ENCODE results near the gene GOLPH3.
A peak's percentile ranks its signal among the peaks of the same experiment; 100 is the strongest.

The GOLPH3 gene

GRCh38 chr5:32170303-32171151, 3.6 kb downstream of the GOLPH3 start:
- no peak for DNase-seq

DNA sequence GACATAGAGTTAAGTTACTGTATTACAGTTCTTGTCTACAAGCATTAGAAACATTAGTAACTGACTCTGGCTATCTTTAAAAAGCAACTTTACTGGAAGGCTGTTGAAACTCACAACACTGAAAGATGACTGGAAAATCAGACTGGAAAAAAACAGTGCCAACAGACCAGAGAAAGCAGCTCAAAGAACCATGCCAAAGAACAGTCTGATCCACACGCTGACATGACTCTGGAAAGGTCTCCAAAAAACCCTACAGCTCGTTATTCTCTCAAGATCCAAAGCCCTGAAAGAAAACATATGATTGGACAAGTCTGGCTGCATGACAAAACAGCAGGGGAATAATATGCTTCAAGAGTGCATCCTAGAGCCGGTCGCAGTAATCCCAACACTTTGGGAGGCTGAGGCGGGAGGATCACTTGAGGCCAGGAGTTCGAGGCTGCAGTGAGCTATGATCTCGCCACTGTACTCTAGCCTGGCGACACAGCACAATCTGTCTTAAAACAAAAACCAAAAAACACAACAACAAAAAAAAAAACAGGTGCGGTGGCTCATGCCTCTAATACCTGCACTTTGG, 5.6 kb downstream of the GOLPH3 start:
- DNase-seq, result no peak

DNA sequence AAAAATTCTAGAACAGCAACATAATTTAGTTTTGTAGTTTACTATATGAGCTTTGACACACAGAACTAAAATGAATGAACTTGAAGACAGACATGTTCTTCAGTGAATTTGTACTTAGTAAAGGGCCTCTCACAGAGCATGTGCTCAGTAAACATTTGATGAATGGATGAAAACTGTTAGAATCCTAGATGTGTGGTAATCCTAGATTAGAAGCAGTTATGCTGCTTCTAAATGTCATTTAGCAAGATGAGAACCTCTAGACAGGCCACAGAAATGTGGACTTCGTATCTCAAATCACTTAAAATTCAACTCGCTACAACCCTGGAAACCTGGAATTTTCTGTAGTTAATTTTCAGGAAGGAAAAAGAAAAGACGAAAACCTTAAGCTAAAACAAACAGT, 8.5 kb downstream of the GOLPH3 start:
- no peak for DNase-seq

DNA sequence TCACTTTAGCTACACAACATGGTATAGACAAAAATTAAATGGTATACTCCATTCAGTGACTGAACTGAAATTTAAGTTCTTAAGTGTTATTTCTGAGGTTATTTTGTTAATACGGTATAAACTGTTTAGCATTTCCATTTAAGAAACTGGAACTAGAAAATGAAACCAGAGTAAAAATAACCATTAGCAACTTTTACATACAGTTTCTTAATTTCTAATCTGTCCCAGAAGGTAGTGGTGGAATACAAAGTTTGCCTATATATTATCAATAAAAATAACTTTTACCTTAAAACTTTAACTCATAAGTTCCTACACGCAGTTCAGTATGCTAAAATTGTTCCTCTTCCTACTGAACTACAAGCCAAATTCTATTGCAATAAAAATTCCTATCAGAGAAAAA, 10.3 kb downstream of the GOLPH3 start:
- no peak for DNase-seq

DNA sequence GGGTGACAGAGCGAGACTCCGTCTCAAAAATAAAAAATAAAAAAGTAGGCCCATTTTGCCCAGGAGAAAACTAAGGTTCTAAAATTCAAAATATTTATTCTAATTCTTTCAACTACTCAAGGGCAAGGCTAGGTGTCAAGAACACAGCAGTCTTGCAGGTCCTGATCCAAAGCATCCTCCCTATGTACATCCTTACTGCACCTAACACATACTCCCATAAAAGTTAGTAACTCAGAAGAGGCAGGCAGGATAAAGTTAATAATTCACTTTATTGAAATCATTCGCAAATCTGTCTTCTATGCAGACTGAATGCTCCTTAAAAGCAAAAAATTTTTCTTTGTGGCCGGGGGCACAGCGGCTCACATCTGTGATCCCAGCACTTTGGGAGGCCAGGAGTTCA, 11.1 kb downstream of the GOLPH3 start:
- DNase-seq, result no peak

GRCh38 chr5:32160228-32160627, 13.9 kb downstream of the GOLPH3 start:
- DNase-seq, result no peak

- DNase-seq, result no peak
Observed at GRCh38 chr5:32159328-32160072, 14.6 kb downstream of the GOLPH3 start.

DNA sequence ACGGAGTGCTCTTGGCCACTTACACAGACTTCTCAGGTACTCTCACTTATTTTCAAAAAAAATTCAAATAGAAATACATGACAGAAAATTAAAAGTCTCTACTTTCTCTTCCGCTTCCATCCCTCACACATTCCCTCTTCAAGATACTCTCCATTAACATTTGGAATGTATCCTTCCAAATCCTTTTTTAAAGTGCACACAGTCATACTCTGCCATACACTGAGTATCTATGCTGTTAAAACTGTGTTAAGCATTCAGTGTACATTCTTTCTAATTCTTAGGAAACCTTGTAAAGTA, 15.5 kb downstream of the GOLPH3 start:
- no peak for DNase-seq

DNA sequence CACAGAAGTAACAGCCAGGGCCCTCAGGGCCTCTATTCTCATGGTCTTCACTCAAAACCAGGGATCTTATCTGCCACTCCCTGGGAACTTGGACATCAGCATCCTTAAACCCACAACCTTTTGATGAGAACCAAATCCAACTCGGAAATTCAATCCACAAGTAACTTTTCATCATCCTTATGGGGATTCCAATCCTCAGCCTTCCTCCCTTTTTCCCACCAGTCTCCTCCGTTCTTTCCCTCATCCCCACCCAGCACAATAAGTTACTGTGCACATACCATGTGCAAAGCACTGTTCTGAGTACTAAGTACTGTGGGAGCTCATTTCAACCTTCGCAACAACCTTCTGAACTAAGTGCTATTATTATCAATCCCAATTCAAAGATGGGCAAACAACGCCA, 17.0 kb downstream of the GOLPH3 start:
- DNase-seq, result no peak

DNA sequence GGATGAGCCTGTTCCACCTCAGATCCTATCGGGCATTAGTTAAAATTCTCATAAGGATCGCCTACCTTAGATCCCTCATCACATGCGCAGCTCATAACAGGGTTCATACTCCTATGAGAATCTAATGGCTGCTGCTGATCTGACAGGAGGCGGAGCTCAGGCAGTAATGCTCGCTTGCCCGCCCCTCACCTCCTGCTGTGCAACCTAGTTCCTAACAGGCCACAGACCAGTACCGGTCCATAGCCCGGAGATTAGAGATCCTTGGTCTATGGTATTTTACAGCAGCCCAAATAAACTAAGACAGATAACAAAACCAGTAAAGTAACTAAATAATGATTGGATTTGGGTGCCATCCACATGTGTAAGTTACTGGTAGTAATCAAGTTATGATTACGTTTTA, 17.5 kb downstream of the GOLPH3 start:
- DNase-seq, result no peak

GRCh38 chr5:32155211-32155610, 18.9 kb downstream of the GOLPH3 start:
- DNase-seq, result no peak

DNA sequence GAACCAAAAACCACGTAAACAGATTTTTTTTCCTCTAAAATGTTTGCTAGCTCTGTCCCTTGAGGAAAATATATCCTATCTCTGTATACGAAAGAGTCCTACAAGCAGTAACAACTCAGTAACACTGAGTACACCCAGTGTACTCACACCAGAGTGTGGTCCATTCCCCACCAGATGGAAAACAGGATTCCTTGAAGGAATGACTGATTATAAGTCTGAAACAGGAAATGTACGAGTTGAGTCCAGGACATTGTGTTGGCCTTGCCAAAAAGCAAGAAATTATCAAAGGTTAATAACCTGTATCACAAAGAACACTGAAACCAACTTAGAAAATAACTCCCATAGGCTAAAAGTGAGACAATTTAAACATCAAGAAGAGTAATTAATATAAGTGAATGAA, 20.4 kb downstream of the GOLPH3 start:
- no peak for DNase-seq

DNA sequence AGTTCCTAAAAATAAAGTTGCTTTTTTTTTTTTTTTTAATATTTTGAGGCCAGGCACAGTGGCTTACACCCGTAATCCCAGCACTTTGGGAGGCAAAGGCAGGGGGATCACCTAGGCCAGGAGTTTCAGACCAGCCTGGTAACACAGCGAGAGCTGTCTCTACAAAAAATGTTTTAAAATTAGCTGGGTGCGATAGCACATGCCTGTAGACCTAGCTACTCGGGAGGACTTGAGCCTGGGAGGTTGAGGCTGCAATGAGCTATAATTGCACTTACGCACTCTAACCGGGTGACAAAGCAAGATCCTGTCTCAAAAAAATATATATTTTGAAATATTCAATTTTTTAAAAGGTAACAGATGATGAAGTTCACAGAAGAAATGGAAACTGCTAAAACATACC, 22.9 kb downstream of the GOLPH3 start:
- no peak for DNase-seq

DNA sequence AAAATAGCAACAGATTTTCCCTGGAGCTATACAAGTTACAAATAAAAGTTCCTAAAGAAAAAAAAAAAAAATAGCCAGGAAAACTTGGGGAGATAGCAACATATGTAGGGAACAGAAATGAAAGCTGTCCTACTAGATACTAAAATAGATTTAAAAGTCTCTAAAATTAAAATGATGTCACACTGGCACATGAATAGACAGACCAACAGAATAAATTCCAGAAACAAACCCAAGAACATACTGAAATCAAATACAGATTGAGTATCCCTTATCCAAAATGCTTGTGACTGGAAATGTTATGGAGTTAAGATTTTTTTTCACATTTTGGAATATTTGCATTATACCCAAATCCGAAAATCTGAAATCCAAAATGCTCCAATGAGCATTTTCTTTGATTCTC, 23.8 kb downstream of the GOLPH3 start:
- DNase-seq, result no peak

DNA sequence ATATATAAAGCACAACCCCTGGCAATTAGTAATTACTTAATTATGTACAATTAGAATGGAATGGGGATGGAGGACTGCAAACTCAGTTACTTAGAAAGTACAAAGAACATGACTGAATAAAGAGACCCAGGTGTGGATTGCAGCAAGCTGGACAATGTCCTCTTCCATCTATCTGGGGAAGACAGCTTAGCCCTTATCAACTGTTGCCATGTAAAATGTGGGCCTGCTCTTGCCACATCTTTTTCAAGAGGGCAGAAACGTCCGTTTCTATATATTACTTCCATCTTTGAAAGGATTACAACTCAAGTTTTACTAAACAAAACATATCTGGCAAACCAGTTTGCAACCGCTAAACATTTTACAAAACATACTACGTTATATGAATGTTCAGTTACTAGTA, 26.2 kb downstream of the GOLPH3 start:
- no peak for DNase-seq

- DNase-seq, result peak; percentile 5
Observed at GRCh38 chr5:32147236-32147635, 26.9 kb downstream of the GOLPH3 start.

DNA sequence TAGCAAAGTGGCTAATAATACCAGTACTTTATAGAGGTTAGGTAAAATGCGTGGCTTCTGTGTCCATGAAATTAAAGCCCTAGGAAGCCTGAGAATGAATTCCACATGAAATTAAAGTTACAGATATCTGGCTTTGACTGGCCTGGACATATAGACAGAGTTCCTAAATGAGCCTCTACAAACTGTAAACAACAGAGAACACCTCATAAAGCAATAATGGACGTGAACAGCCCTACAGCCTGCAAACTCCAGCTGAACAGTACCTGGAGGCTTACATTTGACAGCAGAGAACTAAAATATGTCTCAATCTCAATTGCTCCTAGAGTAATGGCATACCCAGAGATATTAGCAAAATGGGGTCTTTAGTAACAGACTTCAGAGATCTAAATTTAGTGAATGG, 28.7 kb downstream of the GOLPH3 start:
- DNase-seq, result no peak

GRCh38 chr5:32144378-32145207, 29.5 kb downstream of the GOLPH3 start:
- DNase-seq, result no peak

DNA sequence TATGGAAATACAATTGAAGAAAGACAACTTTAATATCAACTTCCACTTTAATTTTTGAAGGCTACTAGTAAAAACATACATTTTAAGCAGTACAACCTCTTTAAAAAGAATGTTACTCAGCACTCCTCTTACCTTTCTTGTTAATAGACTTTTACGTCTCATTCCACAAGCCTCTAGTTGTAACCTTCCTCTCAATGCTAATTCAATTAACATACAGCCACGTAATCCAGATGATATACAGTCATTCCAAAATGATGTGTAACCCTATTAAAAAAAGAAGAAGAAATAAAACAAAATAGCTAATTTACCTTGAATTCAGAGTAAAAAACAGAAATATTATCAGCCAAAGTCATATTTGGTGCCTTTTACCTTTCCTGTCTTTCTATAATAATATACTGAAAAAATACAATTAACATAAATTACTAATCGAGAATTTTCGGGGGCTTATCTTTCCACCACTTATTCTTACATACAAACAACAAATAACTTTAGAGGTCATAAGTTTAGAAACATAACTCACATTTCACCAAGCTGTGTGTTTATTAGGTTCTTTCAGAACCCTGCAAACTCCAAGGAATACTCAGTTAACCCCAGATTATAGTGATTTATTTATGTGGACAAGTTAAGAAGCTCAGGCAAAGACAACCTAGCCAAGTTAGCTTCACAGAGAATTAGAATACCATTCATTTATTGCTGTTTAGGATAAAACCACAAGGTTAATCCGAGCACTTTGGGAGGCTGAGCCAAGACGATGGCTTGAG, 30.3 kb downstream of the GOLPH3 start:
- no peak for DNase-seq

- no peak for DNase-seq
Observed at GRCh38 chr5:32138839-32139493, 35.2 kb downstream of the GOLPH3 start.

DNA sequence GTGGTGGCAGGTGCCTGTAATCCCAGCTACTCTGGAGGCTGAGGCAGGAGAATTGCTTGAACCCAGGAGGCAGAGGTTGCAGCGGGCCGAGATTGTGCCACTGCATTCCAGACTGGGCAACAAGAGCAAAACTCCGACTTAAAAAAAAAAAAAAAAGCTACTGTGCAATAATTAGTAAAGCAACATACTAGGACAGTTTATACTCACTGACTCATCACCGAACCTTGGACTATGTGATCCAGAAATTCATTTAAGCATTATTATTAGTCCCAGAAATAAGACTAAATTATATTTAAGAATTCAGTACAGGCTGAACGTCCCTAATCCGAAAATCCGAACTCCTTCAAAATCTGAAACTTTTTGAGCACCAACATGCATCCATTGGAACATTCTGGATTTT, 37.8 kb downstream of the GOLPH3 start:
- DNase-seq, result no peak

DNA sequence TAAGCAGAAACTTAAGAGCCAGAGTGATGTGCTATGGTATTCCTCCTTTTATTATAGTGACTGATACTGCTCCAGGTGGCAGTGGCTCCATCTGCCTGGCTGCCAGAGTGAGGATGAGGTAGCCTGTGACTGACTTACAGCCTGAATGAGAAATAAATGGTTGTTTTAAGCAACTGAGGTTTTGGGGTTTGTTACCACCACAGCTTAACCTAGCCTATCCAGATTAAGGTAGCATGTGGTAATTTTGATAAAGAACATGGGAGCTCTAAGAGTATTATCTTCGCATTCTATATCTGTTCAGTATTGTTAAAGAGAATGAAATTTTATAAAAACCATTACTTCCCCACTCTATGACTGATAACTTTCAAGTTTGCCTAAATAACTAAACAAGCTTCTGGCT, 39.0 kb downstream of the GOLPH3 start:
- no peak for DNase-seq

All from SIG-M5 (cell line).